RCC 7860 (cell line): ENCODE data around the gene SBF2.

Source experiments
- DNase-seq: peaks from one replicate; pipeline ENCODE4 v3.0.0-alpha.2; 2015; ENCODE audit warnings: low spot score
- FAIRE-seq: peaks from 2 replicates; lab custom pipeline; 2012; peaks lifted over from hg19 to GRCh38; lab: Jason Lieb, UNC

The SBF2 gene

GRCh38 chr11:9827708-9828107 is 466.3 kb downstream of the SBF2 start:
- FAIRE-seq = no peak
- DNase-seq = no peak

- FAIRE-seq (no peak), DNase-seq (no peak)
These were observed 467.6 kb downstream of the SBF2 start for GRCh38 chr11:9826390-9826789.

GRCh38 chr11:9825895-9826294 is 468.1 kb downstream of the SBF2 start:
- FAIRE-seq (no peak), DNase-seq (no peak)

- DNase-seq (no peak), FAIRE-seq (no peak)
These were observed 468.7 kb downstream of the SBF2 start for GRCh38 chr11:9825315-9825714.

- no peak for DNase-seq
- FAIRE-seq = no peak
These were observed 470.1 kb downstream of the SBF2 start for GRCh38 chr11:9823887-9824385.

GRCh38 chr11:9823439-9823838 is 470.6 kb downstream of the SBF2 start:
- DNase-seq (no peak), FAIRE-seq (no peak)

- FAIRE-seq (no peak), DNase-seq (no peak)
These were observed 472.8 kb downstream of the SBF2 start for GRCh38 chr11:9821008-9821752.

- no peak for DNase-seq
- no peak for FAIRE-seq
These were observed 473.8 kb downstream of the SBF2 start for GRCh38 chr11:9820260-9820659.

GRCh38 chr11:9817191-9817590 is 476.8 kb downstream of the SBF2 start:
- DNase-seq (no peak), FAIRE-seq (no peak)

- FAIRE-seq = peak; percentile 89
- peak; percentile 72 for DNase-seq
These were observed 478.4 kb downstream of the SBF2 start for GRCh38 chr11:9815486-9816136.

GRCh38 chr11:9814108-9814507 is 479.9 kb downstream of the SBF2 start:
- no peak for DNase-seq
- FAIRE-seq = peak; percentile 22

GRCh38 chr11:9808943-9809342 is 485.1 kb downstream of the SBF2 start:
- FAIRE-seq = no peak
- DNase-seq = no peak

GRCh38 chr11:9806946-9807687 is 486.9 kb downstream of the SBF2 start:
- FAIRE-seq = no peak
- no peak for DNase-seq

GRCh38 chr11:9804419-9804902 is 489.6 kb downstream of the SBF2 start:
- no peak for DNase-seq
- FAIRE-seq = no peak

- DNase-seq (no peak), FAIRE-seq (no peak)
These were observed 490.2 kb downstream of the SBF2 start for GRCh38 chr11:9803685-9804418.

GRCh38 chr11:9802291-9802861 is 491.6 kb downstream of the SBF2 start:
- no peak for DNase-seq
- no peak for FAIRE-seq

GRCh38 chr11:9799886-9800285 is 494.1 kb downstream of the SBF2 start:
- DNase-seq (no peak), FAIRE-seq (no peak)

- FAIRE-seq (no peak), DNase-seq (no peak)
These were observed 496.7 kb downstream of the SBF2 start for GRCh38 chr11:9797300-9797699.

GRCh38 chr11:9796854-9797253 is 497.2 kb downstream of the SBF2 start:
- FAIRE-seq (no peak), DNase-seq (no peak)

GRCh38 chr11:9796266-9796665 is 497.8 kb downstream of the SBF2 start:
- no peak for FAIRE-seq
- DNase-seq = no peak
